ENCODE measurements around the gene ETF1. TPM values are rescaled to one million over a fixed set of nuclear protein-coding genes. Genes with fewer than 3 reads are reported as not detected.
"Not testable (repeated sequence)": the region's sequence is repeated elsewhere in the genome, so short reads cannot be mapped to it uniquely, and the experiment has no call there.

ETF1 gene
- total RNA-seq, 4 donors from 2014 or later: 64.9 to 84.9 (median 80.4) TPM

- DNase-seq: no peak
- no peak for TF ChIP-seq POLR2A (IDR thresholded peaks at IDR 0.05)
- no peak for TF ChIP-seq CTCF (IDR thresholded peaks at IDR 0.05)
- Histone ChIP-seq H3K9me3 (no peaks in the 10 kb centered on the region), H3K4me1 (peaks cover 16 to 21% of the 10 kb centered on the region in 2 donors), H3K27ac (no peak overlapping the region), H3K36me3 (peaks cover 37 to 39% of the 10 kb centered on the region in 2 donors), H3K4me3 (replicated peaks in 1 of 3) (no peak overlapping the region), H3K27me3 (no peaks in the 10 kb centered on the region)
- 100% methylated on average over 1 of the region's 1 CpG for WGBS, 2 donors
- intact Hi-C loops (cut with DNase I): no loop called here
These were observed 29.0 kb downstream of the ETF1 start for GRCh38 chr5:138514021-138514420.

DNA sequence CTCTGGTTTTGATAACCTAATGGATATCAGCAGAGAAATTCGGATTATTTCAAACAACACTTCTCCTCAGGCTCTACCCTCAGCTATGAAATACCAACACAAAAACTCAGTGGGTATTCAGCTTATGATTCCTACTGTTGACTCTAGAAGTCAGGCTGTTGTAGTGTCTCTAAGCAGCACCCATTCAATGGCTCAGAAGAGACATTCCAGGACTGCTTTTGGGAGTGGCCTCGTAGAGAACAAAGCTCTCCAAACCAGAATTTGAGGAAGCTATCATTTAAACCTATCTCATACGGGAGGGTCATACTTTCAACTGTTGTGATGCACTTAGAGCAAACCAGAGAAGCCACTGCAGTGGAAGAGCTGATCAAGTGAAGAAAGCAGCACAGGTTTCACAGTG lies 34.1 kb downstream of the ETF1 start:
- H3K36me3 ChIP-seq: peaks cover 24 to 36% of the 10 kb centered on the region in 2 donors
- WGBS, 2 donors: 24 to 48% methylated on average over 3 of the region's 3 CpGs
- no peak for DNase-seq
- H3K27me3 ChIP-seq: no peaks in the 10 kb centered on the region
- peak overlapping the region; percentile 15 to 69 (median 21) for H3K27ac ChIP-seq
- H3K9me3 ChIP-seq: no peaks in the 10 kb centered on the region
- no peak overlapping the region for H3K4me3 ChIP-seq (replicated peaks in 1 of 3)
- H3K4me1 ChIP-seq: peaks cover 15 to 28% of the 10 kb centered on the region in 2 donors
- TF ChIP-seq CTCF (IDR thresholded peaks at IDR 0.05) (no peak), POLR2A (IDR thresholded peaks at IDR 0.05) (no peak)
- intact Hi-C loops (cut with DNase I): no loop called here

DNA sequence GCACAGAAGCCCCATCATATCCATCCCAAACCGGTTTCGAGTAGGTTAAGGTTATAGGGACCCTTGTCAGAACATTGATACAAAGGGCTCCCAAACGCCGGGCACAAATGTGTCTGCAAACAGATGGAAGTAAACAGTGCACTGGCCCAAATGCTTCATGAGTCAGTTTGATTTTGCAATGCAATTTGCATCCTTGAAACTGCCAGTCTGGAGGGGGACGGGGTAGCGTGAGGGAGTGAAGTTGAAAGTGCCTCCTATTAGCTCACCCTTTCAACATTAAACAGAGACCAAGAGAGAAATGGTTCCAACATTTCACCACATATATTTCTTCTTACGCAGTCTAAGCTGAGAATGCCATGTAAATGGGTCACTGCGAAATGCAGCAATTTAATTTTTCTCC lies 35.6 kb downstream of the ETF1 start:
- H3K27me3 ChIP-seq; DNase-seq; H3K9me3 ChIP-seq; H3K4me3 ChIP-seq (replicated peaks in 1 of 3); intact Hi-C loops (cut with DNase I); H3K27ac ChIP-seq: not testable (repeated sequence)
- 94 to 96% methylated on average over 8 of the region's 8 CpGs for WGBS, 2 donors
- Histone ChIP-seq H3K36me3 (peaks cover 18 to 28% of the 10 kb centered on the region in 2 donors), H3K4me1 (peaks cover 25 to 41% of the 10 kb centered on the region in 2 donors)

GRCh38 chr5:138506370-138507306 lies 36.4 kb downstream of the ETF1 start:
- TF ChIP-seq POLR2A (IDR thresholded peaks at IDR 0.05) (no peak), CTCF (IDR thresholded peaks at IDR 0.05) (no peak)
- H3K4me3 ChIP-seq (replicated peaks in 1 of 3): no peak overlapping the region
- no peaks in the 10 kb centered on the region for H3K9me3 ChIP-seq
- H3K36me3 ChIP-seq: peaks cover 14 to 26% of the 10 kb centered on the region in 2 donors
- no peaks in the 10 kb centered on the region for H3K27me3 ChIP-seq
- DNase-seq: no peak
- peaks cover 26 to 49% of the 10 kb centered on the region in 2 donors for H3K4me1 ChIP-seq
- no peak overlapping the region for H3K27ac ChIP-seq
- intact Hi-C loops (cut with DNase I): no loop called here
- WGBS, 2 donors: 92 to 93% methylated on average over 10 of the region's 10 CpGs

DNA sequence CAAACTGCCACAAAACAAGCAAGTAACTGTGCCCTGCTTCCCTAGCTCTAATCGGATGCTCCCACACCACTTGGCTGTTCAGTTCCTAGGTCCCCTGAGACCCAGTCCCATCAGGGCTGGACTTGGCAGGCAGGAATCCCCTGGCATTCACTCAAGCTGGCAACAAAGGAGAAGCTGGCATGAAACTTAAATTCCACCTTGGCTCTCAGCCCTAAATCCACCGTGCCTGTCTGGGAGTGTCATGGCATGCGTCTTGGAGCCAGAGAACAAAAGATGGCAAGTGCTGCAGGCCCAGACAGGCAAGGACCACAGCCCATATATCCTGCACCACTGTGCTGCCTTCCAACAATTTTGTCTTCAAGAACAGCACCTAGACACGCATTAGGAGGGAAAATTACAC lies 38.2 kb downstream of the ETF1 start:
- peak overlapping the region in 2 of 3 donors; percentile 44 to 52 for H3K27ac ChIP-seq
- H3K4me3 ChIP-seq (replicated peaks in 1 of 3): no peak overlapping the region
- peaks cover 26 to 49% of the 10 kb centered on the region in 2 donors for H3K4me1 ChIP-seq
- H3K36me3 ChIP-seq: peaks cover 7 to 16% of the 10 kb centered on the region in 2 donors
- no peaks in the 10 kb centered on the region for H3K9me3 ChIP-seq
- no peaks in the 10 kb centered on the region for H3K27me3 ChIP-seq
- WGBS, 2 donors: 10 to 14% methylated on average over 3 to 4 of the region's 4 CpGs
- intact Hi-C loops (cut with DNase I): loop anchor here (2.0 kb wide), 1 partner anchor 54 kb away; no protein-coding TSS in a partner anchor
- peak; percentile 81 to 85 for DNase-seq
- TF ChIP-seq CTCF (IDR thresholded peaks at IDR 0.05) (no peak), POLR2A (IDR thresholded peaks at IDR 0.05) (no peak)
